HepG2 (cell line): ENCODE measurements around the gene SEMA6B. TPM values are rescaled to one million over a fixed set of nuclear protein-coding genes. Genes with fewer than 3 reads are reported as not detected.

ENCODE experiments used
- ARNT ChIP-seq: fragments of 450-650 bp; IDR thresholded peaks from 2 replicates; pipeline ENCODE4 v1.6.1; 2017
- BRCA1 ChIP-seq: sonication (generic); formaldehyde crosslinking; IDR thresholded peaks from 2 replicates; pipeline ENCODE4 v1.4.0; 2020; ENCODE audit warnings: missing genetic modification reagents
- CSRNP2 ChIP-seq: sonication (generic); formaldehyde crosslinking; conservative IDR thresholded peaks from 2 replicates; pipeline ENCODE4 v1.8.0; 2022; ENCODE audit warnings: low read depth, missing genetic modification reagents
- ESRRA ChIP-seq: sonication (generic); formaldehyde crosslinking; IDR thresholded peaks from 2 replicates; pipeline ENCODE4 v1.5.1; 2020; ENCODE audit warnings: mild to moderate bottlenecking, low read depth, missing genetic modification reagents
- GTF2F1 ChIP-seq: fragments of 150-350 bp; IDR thresholded peaks from 2 replicates; pipeline ENCODE4 v1.6.1; 2014; ENCODE audit warnings: low read length
- HNRNPL ChIP-seq: fragments of 200-400 bp; formaldehyde crosslinking; IDR thresholded peaks from 2 replicates; pipeline ENCODE4 v1.6.1; 2017; ENCODE audit warnings: mild to moderate bottlenecking, low read depth, low read length
- KDM6A ChIP-seq: IDR thresholded peaks from 2 replicates; pipeline ENCODE4 v1.6.1; 2016; ENCODE audit warnings: low read depth
- MAF1 ChIP-seq: sonication (generic); formaldehyde crosslinking; IDR thresholded peaks from 2 replicates; pipeline ENCODE4 v1.5.0; 2020; ENCODE audit warnings: missing genetic modification reagents, borderline replicate concordance
- MED8 ChIP-seq: sonication (generic); formaldehyde crosslinking; IDR thresholded peaks from 2 replicates; pipeline ENCODE4 v1.8.1; 2023; ENCODE audit warnings: mild to moderate bottlenecking, missing genetic modification reagents; ENCODE audit not compliant: insufficient replicate concordance
- MIER2 ChIP-seq: IDR thresholded peaks from 2 replicates; pipeline ENCODE4 v1.6.1; 2016; ENCODE audit warnings: missing biosample characterization, missing genetic modification reagents
- MXI1 ChIP-seq: IDR thresholded peaks from 3 replicates; pipeline ENCODE4 v1.6.1; 2012; ENCODE audit warnings: low read depth, low read length, inconsistent platforms, borderline replicate concordance
- RARA ChIP-seq: IDR thresholded peaks from 2 replicates; pipeline ENCODE4 v1.6.1; 2016; ENCODE audit warnings: missing genetic modification reagents, missing compliant biosample characterization
- RARG ChIP-seq: sonication (generic); formaldehyde crosslinking; IDR thresholded peaks from 2 replicates; pipeline ENCODE4 v1.4.0; 2020; ENCODE audit warnings: low read depth, mild to moderate bottlenecking, missing genetic modification reagents
- RNF2 ChIP-seq: fragments of 450-650 bp; conservative IDR thresholded peaks from 2 replicates; pipeline ENCODE4 v1.6.1; 2016; ENCODE audit warnings: low read depth
- SIN3B ChIP-seq: fragments of 150-350 bp; IDR thresholded peaks from 2 replicates; pipeline ENCODE4 v1.6.1; 2014; ENCODE audit warnings: low read length
- SMAD3 ChIP-seq: sonication (generic); formaldehyde crosslinking; IDR thresholded peaks from 2 replicates; pipeline ENCODE4 v1.4.0; 2020; ENCODE audit warnings: missing genetic modification reagents
- SOX13 ChIP-seq, 3 experiments: fragments of 450-650 bp in 1 of 3; sonication (generic) in 1 of 3; formaldehyde crosslinking in 1 of 3; IDR thresholded peaks in 2 of 3; conservative IDR thresholded peaks in 1 of 3; 2 replicates each; pipeline versions ENCODE4 v1.5.0 to v1.6.1; 2016 to 2020; ENCODE audit warnings: antibody characterized with exemption in 1 of 3, mild to moderate bottlenecking in 1 of 3, missing compliant biosample characterization in 1 of 3, missing genetic modification reagents in 1 of 3, moderate library complexity in 1 of 3
- ZBTB3 ChIP-seq: sonication (generic); formaldehyde crosslinking; IDR thresholded peaks from 2 replicates; pipeline ENCODE4 v1.4.0; 2020; ENCODE audit warnings: low read depth, mild to moderate bottlenecking, moderate library complexity, missing genetic modification reagents, borderline replicate concordance
- ZFP90 ChIP-seq: sonication (generic); formaldehyde crosslinking; IDR thresholded peaks from 2 replicates; pipeline ENCODE4 v1.8.0; 2022; ENCODE audit warnings: missing genetic modification reagents, mild to moderate bottlenecking, inconsistent platforms, borderline replicate concordance
- ZKSCAN8 ChIP-seq: IDR thresholded peaks from 2 replicates; pipeline ENCODE4 v1.6.1; 2016; ENCODE audit warnings: borderline replicate concordance, missing genetic modification reagents, missing compliant biosample characterization
- ZNF136 ChIP-seq: sonication (generic); formaldehyde crosslinking; IDR thresholded peaks from 2 replicates; pipeline ENCODE4 v1.8.1; 2022; ENCODE audit warnings: low read depth, mild to moderate bottlenecking, moderate library complexity, missing genetic modification reagents
- ZNF225 ChIP-seq: sonication (generic); formaldehyde crosslinking; IDR thresholded peaks from 2 replicates; pipeline ENCODE4 v1.4.0; 2020; ENCODE audit warnings: mild to moderate bottlenecking, missing genetic modification reagents
- ZNF263 ChIP-seq: sonication (generic); formaldehyde crosslinking; IDR thresholded peaks from 2 replicates; pipeline ENCODE4 v1.4.0; 2020; ENCODE audit warnings: missing genetic modification reagents
- ZNF788 ChIP-seq: sonication (generic); formaldehyde crosslinking; IDR thresholded peaks from 2 replicates; pipeline ENCODE4 v1.5.0; 2020; ENCODE audit warnings: mild to moderate bottlenecking, missing genetic modification reagents, borderline replicate concordance
- polyA plus RNA-seq, 8 experiments: library from polyadenylated mRNA; depleted of rRNA in 3 of 8; stranded (reverse) in 7 of 8; unstranded in 1 of 8; fragments of >200 nt; fragmentation: Illumina TruSeq in 4 of 8; extraction: Trizol in 4 of 8; gene quantifications; 2 replicates each; pipeline versions ENCODE4 v1.2.1 to v1.2.3, GENCODE V29; 2011 to 2016; ENCODE audit warnings: low read depth in 4 of 8, missing spikeins in 1 of 8, mixed read lengths in 1 of 8; ENCODE audit not compliant: insufficient read depth in 1 of 8
- total RNA-seq, 5 experiments: library from RNA; depleted of rRNA; stranded (reverse); fragments of >200 nt; fragmentation: Illumina TruSeq; extraction: Trizol; gene quantifications; 2 replicates each; pipeline ENCODE4 v1.2.3, GENCODE V29; 2016; ENCODE audit warnings: low read depth in 1 of 5
- TF ChIP-seq, protein P1 (sequence below): sonication (generic); formaldehyde crosslinking; IDR thresholded peaks from 2 replicates; pipeline ENCODE4 v1.4.0; 2020; ENCODE audit warnings: mild to moderate bottlenecking, missing genetic modification reagents
- TF ChIP-seq, protein P2 (sequence below): sonication (generic); formaldehyde crosslinking; IDR thresholded peaks from 2 replicates; pipeline ENCODE4 v1.4.0; 2020; ENCODE audit warnings: mild to moderate bottlenecking, missing genetic modification reagents
- TF ChIP-seq, protein P3 (sequence below): sonication (generic); formaldehyde crosslinking; IDR thresholded peaks from 2 replicates; pipeline ENCODE4 v1.4.0; 2020; ENCODE audit warnings: missing genetic modification reagents, borderline replicate concordance

SEMA6B gene
- total and polyA plus RNA-seq, 2 of the 13 experiments (the other 11 are each of a cell fraction or from before 2014, with no cell fraction given): 45.5 to 67.1 TPM

DNA sequence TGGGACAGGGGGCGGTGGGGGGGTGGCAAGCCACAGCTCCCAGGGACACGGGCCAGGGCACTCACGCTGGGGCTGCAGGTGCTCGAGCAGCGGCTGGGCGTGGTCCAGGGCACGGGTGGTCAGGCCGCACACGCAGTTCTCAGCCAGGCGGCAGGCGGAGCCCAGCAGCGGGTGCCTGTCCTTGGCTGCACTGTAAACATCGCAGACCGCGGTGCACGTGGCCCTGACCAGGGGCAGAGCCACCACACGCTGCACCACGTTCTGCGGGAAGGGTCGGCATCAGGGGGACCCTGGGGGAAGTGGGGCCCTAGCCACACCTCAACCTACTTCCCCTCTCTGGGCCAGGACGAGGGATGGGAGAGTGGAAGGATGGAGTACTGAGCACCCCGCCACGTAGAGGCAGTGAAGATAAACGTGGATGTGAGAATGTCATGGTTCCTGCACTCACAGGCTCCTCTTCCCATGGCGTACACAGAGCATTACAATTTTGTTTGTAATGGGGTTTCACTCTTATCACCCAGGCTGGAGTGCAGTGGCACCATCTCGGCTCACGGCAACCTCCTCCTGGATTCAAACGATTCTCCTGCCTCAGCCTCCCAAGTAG is 27.8 kb downstream of the SEMA6B start (continued):
- TF ChIP-seq KDM6A (CRISPR knock-in tag): no peak; the same call in 1 of the 2 replicates
- TF ChIP-seq ZNF225: peak; percentile 48; the same call in 1 of the 2 replicates
- TF ChIP-seq BRCA1 (CRISPR knock-in tag): peak; percentile 36; the same call in 1 of the 2 replicates
- no peak for TF ChIP-seq SOX13 (IDR thresholded peaks at IDR 0.05)
- TF ChIP-seq SOX13 (CRISPR knock-in tag; conservative IDR thresholded peaks at IDR 0.05 in 1 of 2, IDR thresholded peaks at IDR 0.05 in 1 of 2): peak in 1 of 2 experiments; percentile 47; a peak in 1 of 4 replicates
- TF ChIP-seq ESRRA (CRISPR knock-in tag): no peak
- TF ChIP-seq, protein P1, sequence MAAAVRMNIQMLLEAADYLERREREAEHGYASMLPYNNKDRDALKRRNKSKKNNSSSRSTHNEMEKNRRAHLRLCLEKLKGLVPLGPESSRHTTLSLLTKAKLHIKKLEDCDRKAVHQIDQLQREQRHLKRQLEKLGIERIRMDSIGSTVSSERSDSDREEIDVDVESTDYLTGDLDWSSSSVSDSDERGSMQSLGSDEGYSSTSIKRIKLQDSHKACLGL (CRISPR knock-in tag): peak; percentile 88
- TF ChIP-seq ZKSCAN8: peak; percentile 48; the same call in 1 of the 2 replicates
- no peak for TF ChIP-seq SMAD3 (CRISPR knock-in tag)
- no peak for TF ChIP-seq MAF1 (CRISPR knock-in tag)
- peak; percentile 78; the same call in 1 of the 2 replicates for TF ChIP-seq HNRNPL
- no peak for TF ChIP-seq GTF2F1
- TF ChIP-seq CSRNP2 (CRISPR knock-in tag): no peak
- peak; percentile 48; the same call in 1 of the 2 replicates for TF ChIP-seq ZNF263
- TF ChIP-seq SIN3B: no peak
- TF ChIP-seq ARNT: no peak
- TF ChIP-seq, protein P2, sequence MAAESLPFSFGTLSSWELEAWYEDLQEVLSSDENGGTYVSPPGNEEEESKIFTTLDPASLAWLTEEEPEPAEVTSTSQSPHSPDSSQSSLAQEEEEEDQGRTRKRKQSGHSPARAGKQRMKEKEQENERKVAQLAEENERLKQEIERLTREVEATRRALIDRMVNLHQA (CRISPR knock-in tag): no peak
- TF ChIP-seq RARA (CRISPR knock-in tag): peak; percentile 72
- no peak for TF ChIP-seq RARG (CRISPR knock-in tag)
- TF ChIP-seq ZNF136 (CRISPR knock-in tag): no peak
- peak; percentile 37; the same call in 1 of the 2 replicates for TF ChIP-seq ZNF788 (CRISPR knock-in tag)
- peak; percentile 90; the same call in 2 of the 3 replicates for TF ChIP-seq MXI1
- peak; percentile 69; the same call in 1 of the 2 replicates for TF ChIP-seq ZFP90
- TF ChIP-seq MED8: no peak
- TF ChIP-seq, protein P3, sequence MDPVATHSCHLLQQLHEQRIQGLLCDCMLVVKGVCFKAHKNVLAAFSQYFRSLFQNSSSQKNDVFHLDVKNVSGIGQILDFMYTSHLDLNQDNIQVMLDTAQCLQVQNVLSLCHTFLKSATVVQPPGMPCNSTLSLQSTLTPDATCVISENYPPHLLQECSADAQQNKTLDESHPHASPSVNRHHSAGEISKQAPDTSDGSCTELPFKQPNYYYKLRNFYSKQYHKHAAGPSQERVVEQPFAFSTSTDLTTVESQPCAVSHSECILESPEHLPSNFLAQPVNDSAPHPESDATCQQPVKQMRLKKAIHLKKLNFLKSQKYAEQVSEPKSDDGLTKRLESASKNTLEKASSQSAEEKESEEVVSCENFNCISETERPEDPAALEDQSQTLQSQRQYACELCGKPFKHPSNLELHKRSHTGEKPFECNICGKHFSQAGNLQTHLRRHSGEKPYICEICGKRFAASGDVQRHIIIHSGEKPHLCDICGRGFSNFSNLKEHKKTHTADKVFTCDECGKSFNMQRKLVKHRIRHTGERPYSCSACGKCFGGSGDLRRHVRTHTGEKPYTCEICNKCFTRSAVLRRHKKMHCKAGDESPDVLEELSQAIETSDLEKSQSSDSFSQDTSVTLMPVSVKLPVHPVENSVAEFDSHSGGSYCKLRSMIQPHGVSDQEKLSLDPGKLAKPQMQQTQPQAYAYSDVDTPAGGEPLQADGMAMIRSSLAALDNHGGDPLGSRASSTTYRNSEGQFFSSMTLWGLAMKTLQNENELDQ (CRISPR knock-in tag): no peak
- TF ChIP-seq ZBTB3 (CRISPR knock-in tag): no peak; the same call in 1 of the 2 replicates
- peak; percentile 74 for TF ChIP-seq RNF2
- TF ChIP-seq MIER2 (CRISPR knock-in tag): no peak
